MM.1S (cell line): Measurements from ENCODE around the gene MARCOL.

Experiments used
- CTCF ChIP-seq: fragments of 300-600 bp; sonication (generic); IDR thresholded peaks from 2 replicates; pipeline ENCODE4 v1.5.1; 2016; ENCODE audit warnings: antibody characterized with exemption, low read length, mixed read lengths
- EZH2 ChIP-seq: fragments of 300-600 bp; sonication (generic); optimal IDR thresholded peaks from 2 replicates; pipeline ENCODE3; 2017; ENCODE audit warnings: low read depth, mild to moderate bottlenecking, antibody characterized with exemption, low read length, mixed read lengths
- EZH2phosphoT487 ChIP-seq: fragments of 300-600 bp; sonication (generic); IDR thresholded peaks from 2 replicates; pipeline ENCODE4 v1.6.1; 2018; ENCODE audit warnings: antibody characterized with exemption, low read length

GRCh38 chr5:148259288-148259687 is 21.0 kb downstream of the MARCOL start:
- TF ChIP-seq EZH2phosphoT487 = no peak
- TF ChIP-seq CTCF = no peak
- TF ChIP-seq EZH2 = no peak
